DMS79 treated with DMSO at 0.1 percent for 48 hours (cell line): ENCODE results near the gene PPEF2.

Experiments used
- DNase-seq: peaks from one replicate; lab custom pipeline; 2025; lab: John Stamatoyannopoulos, UW

The PPEF2 gene

DNA sequence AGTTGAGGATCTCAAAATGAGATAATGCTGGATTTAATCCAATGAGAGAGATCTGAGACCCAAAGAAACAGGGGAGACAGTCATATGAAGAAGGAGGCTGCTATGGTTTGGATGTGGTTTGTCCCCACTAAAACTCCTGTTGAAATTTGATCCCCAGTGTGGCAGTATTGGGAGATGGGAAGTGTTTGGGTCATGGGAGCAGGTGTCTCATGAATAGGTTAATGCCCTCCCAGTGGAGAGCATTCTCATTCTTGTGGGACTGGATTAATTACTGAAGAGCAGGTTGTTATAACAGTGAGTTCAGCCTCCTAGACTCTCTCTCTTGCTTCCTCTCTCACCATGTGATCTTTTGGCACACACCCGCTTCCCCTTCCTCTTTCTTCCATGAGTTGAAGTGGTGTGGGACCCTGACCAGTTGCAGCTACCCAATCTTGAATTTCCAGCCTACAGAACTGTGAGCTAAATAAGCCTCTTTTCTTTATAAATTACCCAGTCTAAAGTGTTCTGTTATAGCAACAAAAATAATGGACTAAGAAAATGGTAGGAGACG lies 70.3 kb downstream of the PPEF2 start:
- peak; percentile 24 for DNase-seq

DNA sequence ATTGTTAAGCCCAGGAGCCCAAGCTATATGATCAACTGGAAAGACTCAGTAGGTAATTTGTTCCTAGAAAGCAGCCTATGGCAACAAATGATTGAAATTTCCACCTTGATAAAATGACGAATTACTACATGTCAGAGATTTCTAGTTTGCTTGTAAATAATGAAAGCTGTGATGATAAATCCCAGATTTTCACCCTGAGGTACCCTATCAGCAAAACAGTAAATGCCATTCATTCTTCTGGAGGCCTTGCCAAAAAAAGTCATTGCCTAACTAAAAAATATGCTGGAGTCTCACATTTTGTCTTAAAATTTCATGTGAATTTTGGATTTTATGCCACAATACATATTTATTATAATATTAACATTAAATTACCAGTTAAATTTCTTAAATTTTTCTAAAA lies 71.3 kb downstream of the PPEF2 start:
- no peak for DNase-seq

DNA sequence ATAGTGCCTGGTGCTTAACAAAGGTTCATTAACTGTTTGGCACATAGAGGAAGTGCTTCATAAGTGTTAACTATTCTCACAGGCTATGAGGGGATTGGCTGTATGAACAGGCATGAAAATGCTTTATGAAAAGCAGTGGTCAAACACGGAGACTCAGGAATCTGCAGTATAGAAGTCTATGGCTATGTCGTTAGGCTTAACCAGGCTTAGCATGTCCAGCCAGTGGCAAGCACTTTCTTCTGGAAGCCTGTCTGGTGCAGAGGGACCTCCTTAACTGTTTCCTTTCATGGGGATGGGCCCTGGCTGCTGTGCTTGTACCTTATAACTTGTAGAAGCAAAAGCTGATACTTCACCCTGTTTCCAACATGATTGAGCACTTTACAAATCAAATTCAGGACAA lies 78.4 kb downstream of the PPEF2 start:
- DNase-seq = no peak

DNA sequence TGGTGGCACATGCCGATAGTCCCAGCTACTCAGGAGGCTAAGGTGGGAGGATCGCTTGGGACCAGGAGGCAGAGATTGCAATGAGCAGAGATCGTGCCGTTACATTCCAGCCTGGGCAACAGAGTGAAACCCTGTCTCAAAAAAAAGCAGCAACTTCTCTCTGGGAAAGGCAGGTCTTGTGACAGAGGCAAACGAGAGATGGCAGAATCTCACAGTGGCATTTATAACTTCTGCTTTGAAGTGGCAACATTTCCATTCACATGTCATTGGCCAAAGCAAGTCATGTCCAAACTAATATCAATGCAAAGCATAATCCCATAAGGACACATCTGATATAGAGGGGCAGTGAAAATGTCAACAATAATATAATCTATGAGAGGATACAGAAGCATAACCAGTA lies 79.8 kb downstream of the PPEF2 start:
- no peak for DNase-seq

DNA sequence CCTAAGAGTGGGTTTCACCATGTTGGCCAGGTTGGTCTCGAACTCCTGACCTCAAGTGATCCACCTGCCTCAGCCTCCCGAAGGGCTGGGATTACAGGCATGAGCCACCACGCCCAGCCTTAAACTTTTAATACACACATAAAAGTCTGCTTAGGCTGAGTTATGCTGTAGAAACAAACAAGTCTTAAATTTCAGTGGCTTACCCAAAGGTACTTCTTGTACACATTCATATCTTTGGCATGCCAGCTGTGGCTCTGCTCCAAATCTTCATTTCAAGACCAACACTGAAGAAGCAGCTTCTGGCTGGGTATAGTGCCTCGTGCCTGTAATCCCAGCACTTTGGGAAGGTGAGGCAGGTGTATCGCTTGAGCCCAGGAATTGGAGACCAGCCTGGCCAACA lies 80.3 kb downstream of the PPEF2 start:
- DNase-seq = no peak

DNA sequence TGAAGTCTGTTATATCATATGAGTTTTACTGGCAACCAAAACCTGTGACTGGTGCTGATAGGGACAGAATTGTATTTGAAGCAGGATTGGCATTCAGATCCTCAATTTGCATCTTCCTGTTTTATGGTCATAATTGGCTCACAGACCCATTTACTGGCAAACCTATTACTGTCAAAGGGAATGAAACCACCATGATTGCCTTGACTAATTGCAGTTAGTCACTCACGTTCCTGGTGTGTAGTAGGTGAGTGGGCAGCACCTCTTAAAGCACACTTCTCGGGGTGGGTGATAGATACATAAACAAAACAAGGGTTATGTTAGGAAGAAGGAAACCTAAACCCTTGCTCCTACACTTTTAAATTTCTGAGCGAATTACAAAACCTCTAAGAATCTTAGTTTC lies 81.0 kb downstream of the PPEF2 start:
- DNase-seq = no peak

DNA sequence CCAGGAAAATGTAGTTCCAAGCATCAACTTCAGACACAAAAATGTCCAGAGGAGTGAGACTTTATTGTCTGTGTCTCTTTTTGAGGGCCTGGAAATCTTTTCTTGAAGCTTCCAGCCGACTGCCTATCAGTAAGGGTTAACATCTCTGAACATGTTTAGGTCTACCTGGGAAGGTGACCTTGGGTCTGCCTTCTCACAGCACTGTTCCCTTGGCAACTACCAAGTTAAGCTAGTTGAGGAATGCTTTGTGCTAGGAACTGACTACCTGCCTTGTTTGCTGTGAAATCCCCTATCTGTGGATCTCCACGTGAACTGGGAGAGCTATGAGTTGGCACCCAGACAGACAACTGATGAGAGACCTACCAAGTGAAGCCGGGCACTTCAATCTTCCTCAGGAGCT lies 81.6 kb downstream of the PPEF2 start:
- no peak for DNase-seq

DNA sequence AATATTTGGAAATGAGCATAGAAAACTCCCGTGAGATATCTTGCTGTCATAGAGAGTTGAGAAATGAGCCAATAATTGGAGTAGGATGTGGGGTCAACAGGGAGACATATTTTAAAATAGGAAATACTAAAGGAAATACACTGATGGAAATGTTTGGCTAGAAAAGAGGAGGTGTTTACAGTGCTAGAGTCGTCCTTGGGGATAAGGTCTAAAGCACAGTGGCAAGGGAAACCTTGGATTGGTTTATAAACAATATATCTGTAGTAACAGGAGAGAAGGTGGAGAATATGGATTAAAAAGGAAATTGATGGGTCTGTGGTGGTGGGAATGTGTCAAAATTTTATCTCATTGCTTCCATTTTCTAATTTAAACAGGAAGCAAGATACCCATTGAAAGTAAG lies 82.1 kb downstream of the PPEF2 start:
- DNase-seq = no peak

DNA sequence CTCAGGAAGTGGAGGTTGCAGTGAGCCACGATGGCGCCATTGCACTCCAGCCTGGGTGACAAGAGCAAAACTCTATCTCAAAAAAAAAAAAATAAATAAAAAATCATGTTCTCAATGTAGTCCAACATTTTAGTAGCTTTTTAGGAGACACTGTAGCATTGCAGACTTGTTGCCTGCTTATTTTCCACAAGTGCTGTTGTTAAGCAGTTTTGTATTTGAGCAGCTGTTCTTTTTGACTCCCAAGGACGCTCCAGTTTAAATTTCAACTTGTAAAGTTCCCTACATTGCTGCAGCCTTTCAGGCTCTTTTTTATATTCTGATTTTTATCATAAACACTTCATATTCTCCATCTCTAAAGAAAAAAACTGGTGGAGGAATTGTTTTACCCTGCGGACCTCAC lies 83.1 kb downstream of the PPEF2 start:
- peak; percentile 2 for DNase-seq

DNA sequence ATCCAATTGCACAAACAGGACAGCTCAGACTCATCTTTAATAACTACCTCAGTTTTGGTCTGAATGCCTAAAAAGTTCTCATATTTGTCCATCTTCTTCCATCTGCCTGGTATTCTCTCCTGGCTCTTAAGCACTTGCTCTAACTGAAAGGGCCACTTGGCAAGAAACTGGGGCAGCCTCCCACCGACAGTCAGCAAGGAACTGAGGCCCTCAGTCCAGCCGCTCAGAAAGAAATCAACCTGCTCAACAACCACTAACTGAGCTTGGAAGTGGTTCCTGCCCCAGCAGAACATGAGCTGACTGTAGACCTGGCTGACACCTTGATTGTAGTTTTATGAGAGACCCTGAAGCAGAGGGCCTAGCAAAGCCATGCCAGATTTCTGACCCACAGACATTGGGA lies 84.4 kb downstream of the PPEF2 start:
- DNase-seq = no peak
